HepG2 (cell line): ENCODE results near the gene TBC1D1. TPM values are rescaled to one million over a fixed set of nuclear protein-coding genes. Genes with fewer than 3 reads are reported as not detected.
A peak's percentile ranks its signal among the peaks of the same experiment; 100 is the strongest.

Experiments used
- CCDC6 ChIP-seq: sonication (generic); formaldehyde crosslinking; IDR thresholded peaks from 2 replicates; pipeline ENCODE4 v1.8.1; 2022; ENCODE audit warnings: mild to moderate bottlenecking, missing genetic modification reagents, moderate library complexity
- DPF2 ChIP-seq: sonication (generic); formaldehyde crosslinking; IDR thresholded peaks from 2 replicates; pipeline ENCODE4 v1.4.0; 2020; ENCODE audit warnings: mild to moderate bottlenecking, low read depth, missing genetic modification reagents, borderline replicate concordance
- HES4 ChIP-seq: sonication (generic); formaldehyde crosslinking; IDR thresholded peaks from 2 replicates; pipeline ENCODE4 v1.9.0; 2021; ENCODE audit warnings: mild to moderate bottlenecking, missing genetic modification reagents, borderline replicate concordance
- HOXA3 ChIP-seq: sonication (generic); formaldehyde crosslinking; IDR thresholded peaks from 2 replicates; pipeline ENCODE4 v1.5.0; 2020; ENCODE audit warnings: missing genetic modification reagents
- MEIS2 ChIP-seq: sonication (generic); formaldehyde crosslinking; IDR thresholded peaks from 2 replicates; pipeline ENCODE4 v1.9.0; 2021; ENCODE audit warnings: mild to moderate bottlenecking, missing genetic modification reagents
- MXI1 ChIP-seq: IDR thresholded peaks from 3 replicates; pipeline ENCODE4 v1.6.1; 2012; ENCODE audit warnings: low read depth, low read length, inconsistent platforms, borderline replicate concordance
- NCOA2 ChIP-seq: sonication (generic); formaldehyde crosslinking; IDR thresholded peaks from 2 replicates; pipeline ENCODE4 v1.8.0; 2022; ENCODE audit warnings: inconsistent platforms
- NFIC ChIP-seq: IDR thresholded peaks from 2 replicates; pipeline ENCODE4 v1.6.1; 2012; ENCODE audit warnings: mild to moderate bottlenecking, low read length, inconsistent platforms
- RARA ChIP-seq: IDR thresholded peaks from 2 replicates; pipeline ENCODE4 v1.6.1; 2016; ENCODE audit warnings: missing genetic modification reagents, missing compliant biosample characterization
- SP4 ChIP-seq: sonication (generic); formaldehyde crosslinking; IDR thresholded peaks from 2 replicates; pipeline ENCODE4 v1.8.1; 2023; ENCODE audit warnings: mild to moderate bottlenecking, missing genetic modification reagents
- SRSF1 ChIP-seq: fragments of 200-400 bp; formaldehyde crosslinking; optimal IDR thresholded peaks from 2 replicates; pipeline ENCODE3; 2017; ENCODE audit warnings: mild to moderate bottlenecking, low read depth, low read length, moderate library complexity
- THAP7 ChIP-seq: sonication (generic); formaldehyde crosslinking; IDR thresholded peaks from 2 replicates; pipeline ENCODE4 v1.8.1; 2023; ENCODE audit warnings: mild to moderate bottlenecking, missing genetic modification reagents
- XBP1 ChIP-seq: sonication (generic); formaldehyde crosslinking; IDR thresholded peaks from 2 replicates; pipeline ENCODE4 v1.5.0; 2020; ENCODE audit warnings: missing genetic modification reagents
- ZHX2 ChIP-seq, 2 experiments: sonication (generic) in 1 of 2; formaldehyde crosslinking in 1 of 2; IDR thresholded peaks; 2 replicates each; pipeline versions ENCODE4 v1.6.1 to v1.9.0; 2014 to 2022; ENCODE audit warnings: antibody characterized with exemption in 1 of 2, borderline replicate concordance in 1 of 2, inconsistent platforms in 1 of 2, low read depth in 1 of 2, missing genetic modification reagents in 1 of 2
- ZNF18 ChIP-seq: sonication (generic); formaldehyde crosslinking; IDR thresholded peaks from 2 replicates; pipeline ENCODE4 v1.8.0; 2022; ENCODE audit warnings: mild to moderate bottlenecking, missing genetic modification reagents; ENCODE audit not compliant: insufficient replicate concordance
- ZNF512 ChIP-seq: sonication (generic); formaldehyde crosslinking; IDR thresholded peaks from 2 replicates; pipeline ENCODE4 v1.4.0; 2020; ENCODE audit warnings: mild to moderate bottlenecking, missing genetic modification reagents
- ZNF644 ChIP-seq: IDR thresholded peaks from 2 replicates; pipeline ENCODE4 v1.6.1; 2016; ENCODE audit warnings: low read depth
- ZNF713 ChIP-seq: sonication (generic); formaldehyde crosslinking; IDR thresholded peaks from 2 replicates; pipeline ENCODE4 v1.4.0; 2020; ENCODE audit warnings: mild to moderate bottlenecking, missing genetic modification reagents
- polyA plus RNA-seq, 8 experiments: library from polyadenylated mRNA; depleted of rRNA in 3 of 8; stranded (reverse) in 7 of 8; unstranded in 1 of 8; fragments of >200 nt; fragmentation: Illumina TruSeq in 4 of 8; extraction: Trizol in 4 of 8; gene quantifications; 2 replicates each; pipeline versions ENCODE4 v1.2.1 to v1.2.3, GENCODE V29; 2011 to 2016; ENCODE audit warnings: low read depth in 4 of 8, missing spikeins in 1 of 8, mixed read lengths in 1 of 8; ENCODE audit not compliant: insufficient read depth in 1 of 8
- total RNA-seq, 5 experiments: library from RNA; depleted of rRNA; stranded (reverse); fragments of >200 nt; fragmentation: Illumina TruSeq; extraction: Trizol; gene quantifications; 2 replicates each; pipeline ENCODE4 v1.2.3, GENCODE V29; 2016; ENCODE audit warnings: low read depth in 1 of 5

Gene TBC1D1
- total and polyA plus RNA-seq, 2 of the 13 experiments (the other 11 are each of a cell fraction or from before 2014, with no cell fraction given): 37.3 to 62.8 TPM

GRCh38 chr4:38077791-38078489 lies 187.1 kb downstream of the TBC1D1 start (continued):
- peak; percentile 43 for TF ChIP-seq ZNF18
- no peak for TF ChIP-seq THAP7 (CRISPR knock-in tag)
- peak; percentile 54; the same call in 1 of the 2 replicates for TF ChIP-seq DPF2 (CRISPR knock-in tag)
- no peak for TF ChIP-seq SRSF1
- TF ChIP-seq NCOA2 (CRISPR knock-in tag): peak; percentile 89
- TF ChIP-seq ZNF512 (CRISPR knock-in tag): no peak
- TF ChIP-seq ZNF713: no peak
- TF ChIP-seq MEIS2 (CRISPR knock-in tag): peak; percentile 77; the same call in 1 of the 2 replicates
- peak; percentile 88 for TF ChIP-seq RARA (CRISPR knock-in tag)
- TF ChIP-seq ZNF644 (CRISPR knock-in tag): peak; percentile 52; the same call in 1 of the 2 replicates
- peak; percentile 91 for TF ChIP-seq NFIC
- TF ChIP-seq ZHX2 (IDR thresholded peaks at IDR 0.05; ENCODE audit: low read depth): peak; percentile 37; the same call in 1 of the 2 replicates
- TF ChIP-seq ZHX2 (CRISPR knock-in tag; IDR thresholded peaks at IDR 0.05; ENCODE audit: borderline replicate concordance): no peak
- TF ChIP-seq MXI1: no peak
- TF ChIP-seq HOXA3 (CRISPR knock-in tag): peak; percentile 79; the same call in 1 of the 2 replicates
- TF ChIP-seq SP4 (CRISPR knock-in tag): no peak
- no peak for TF ChIP-seq CCDC6 (CRISPR knock-in tag)
- no peak for TF ChIP-seq HES4 (CRISPR knock-in tag)
- TF ChIP-seq XBP1 (CRISPR knock-in tag): no peak
